ENCODE measurements around the gene UBAP2L.
"Not testable (repeated sequence)": the region's sequence is repeated elsewhere in the genome, so short reads cannot be mapped to it uniquely, and the experiment has no call there.

UBAP2L gene

GRCh38 chr1:154186177-154186576 is 34.6 kb upstream of the UBAP2L start:
- Mint-ChIP-seq H3K27me3 (ENCODE audit: low read depth) (peaks cover 12% of the 10 kb centered on the region), H3K27ac (no peak overlapping the region), H3K4me1 (ENCODE audit: low read depth) (peaks cover 15% of the 10 kb centered on the region), H3K4me3 (no peak overlapping the region), H3K9me3 (no peaks in the 10 kb centered on the region), H3K36me3 (ENCODE audit: low read depth) (peaks cover 18% of the 10 kb centered on the region)

- Mint-ChIP-seq H3K9me3 (no peaks in the 10 kb centered on the region), H3K36me3 (ENCODE audit: low read depth) (peaks cover 10% of the 10 kb centered on the region), H3K27ac (no peak overlapping the region), H3K4me1 (ENCODE audit: low read depth) (peaks cover 8% of the 10 kb centered on the region), H3K4me3 (no peak overlapping the region), H3K27me3 (ENCODE audit: low read depth) (peaks cover 20% of the 10 kb centered on the region)
Observed at GRCh38 chr1:154186852-154187501, 33.8 kb upstream of the UBAP2L start.

GRCh38 chr1:154190550-154190949 is 30.2 kb upstream of the UBAP2L start:
- no peaks in the 10 kb centered on the region for H3K9me3 Mint-ChIP-seq
- H3K4me1 Mint-ChIP-seq (ENCODE audit: low read depth): peaks cover 10% of the 10 kb centered on the region
- H3K4me3 Mint-ChIP-seq: no peak overlapping the region
- H3K27ac Mint-ChIP-seq: no peak overlapping the region
- H3K36me3 Mint-ChIP-seq (ENCODE audit: low read depth): no peaks in the 10 kb centered on the region
- peaks cover 50% of the 10 kb centered on the region for H3K27me3 Mint-ChIP-seq (ENCODE audit: low read depth)

- H3K4me3 Mint-ChIP-seq: no peak within 1 kb of the TSS
- H3K27ac Mint-ChIP-seq: no peak within 1 kb of the TSS
- H3K36me3 Mint-ChIP-seq (ENCODE audit: low read depth): no peaks in the 10 kb centered on the region
- H3K27me3 Mint-ChIP-seq (ENCODE audit: low read depth): peaks cover 50% of the 10 kb centered on the region
- H3K9me3 Mint-ChIP-seq: no peaks in the 10 kb centered on the region
- peaks cover 6% of the 10 kb centered on the region for H3K4me1 Mint-ChIP-seq (ENCODE audit: low read depth)
Observed at GRCh38 chr1:154191990-154192461, 28.7 kb upstream of the UBAP2L start, which contains the start of gene TPM3. TSS of gene TPM3 (minus strand) at chr1:154192100. CDS start at chr1:154192018, 82 bp downstream.

GRCh38 chr1:154192476-154192875 is 28.3 kb upstream of the UBAP2L start:
- Mint-ChIP-seq H3K4me1 (ENCODE audit: low read depth) (peaks cover 6% of the 10 kb centered on the region), H3K27me3 (ENCODE audit: low read depth) (peaks cover 50% of the 10 kb centered on the region), H3K4me3 (no peak overlapping the region), H3K36me3 (ENCODE audit: low read depth) (no peaks in the 10 kb centered on the region), H3K9me3 (no peaks in the 10 kb centered on the region), H3K27ac (no peak overlapping the region)

GRCh38 chr1:154193821-154194220 is 26.9 kb upstream of the UBAP2L start:
- Mint-ChIP-seq H3K27me3 (ENCODE audit: low read depth) (peaks cover 42% of the 10 kb centered on the region), H3K36me3 (ENCODE audit: low read depth) (no peaks in the 10 kb centered on the region), H3K4me1 (ENCODE audit: low read depth) (peaks cover 6% of the 10 kb centered on the region), H3K27ac (no peak overlapping the region), H3K9me3 (no peaks in the 10 kb centered on the region), H3K4me3 (no peak overlapping the region)

- Mint-ChIP-seq H3K27ac (no peak overlapping the region), H3K9me3 (no peaks in the 10 kb centered on the region), H3K36me3 (ENCODE audit: low read depth) (no peaks in the 10 kb centered on the region), H3K4me1 (ENCODE audit: low read depth) (peaks cover 2% of the 10 kb centered on the region), H3K4me3 (no peak overlapping the region), H3K27me3 (ENCODE audit: low read depth) (peaks cover 13% of the 10 kb centered on the region)
Observed at GRCh38 chr1:154198756-154199562, 21.8 kb upstream of the UBAP2L start.

GRCh38 chr1:154199563-154199879 is 21.2 kb upstream of the UBAP2L start:
- Mint-ChIP-seq H3K9me3 (no peaks in the 10 kb centered on the region), H3K27me3 (ENCODE audit: low read depth) (peaks cover 7% of the 10 kb centered on the region), H3K4me3 (no peak overlapping the region), H3K36me3 (ENCODE audit: low read depth) (no peaks in the 10 kb centered on the region), H3K4me1 (ENCODE audit: low read depth) (no peaks in the 10 kb centered on the region), H3K27ac (no peak overlapping the region)

GRCh38 chr1:154205778-154206177 is 15.0 kb upstream of the UBAP2L start:
- peaks cover 14% of the 10 kb centered on the region for H3K4me1 Mint-ChIP-seq (ENCODE audit: low read depth)
- not testable (repeated sequence) for H3K9me3 Mint-ChIP-seq; H3K27me3 Mint-ChIP-seq (ENCODE audit: low read depth); H3K4me3 Mint-ChIP-seq
- H3K27ac Mint-ChIP-seq: peak overlapping the region; percentile 44
- H3K36me3 Mint-ChIP-seq (ENCODE audit: low read depth): peaks cover 35% of the 10 kb centered on the region

GRCh38 chr1:154206196-154206595 is 14.6 kb upstream of the UBAP2L start, which contains the start of gene CFAP141:
TSS of gene CFAP141 (minus strand) at chr1:154206333. CDS start at chr1:154206307, 26 bp downstream.
- Mint-ChIP-seq H3K4me3 (no peak within 1 kb of the TSS), H3K4me1 (ENCODE audit: low read depth) (peaks cover 14% of the 10 kb centered on the region), H3K27ac (peak within 1 kb of the TSS; percentile 44), H3K9me3 (no peaks in the 10 kb centered on the region), H3K27me3 (ENCODE audit: low read depth) (no peaks in the 10 kb centered on the region), H3K36me3 (ENCODE audit: low read depth) (peaks cover 35% of the 10 kb centered on the region)

- Mint-ChIP-seq H3K4me1 (ENCODE audit: low read depth) (peaks cover 16% of the 10 kb centered on the region), H3K27me3 (ENCODE audit: low read depth) (no peaks in the 10 kb centered on the region), H3K9me3 (no peaks in the 10 kb centered on the region), H3K36me3 (ENCODE audit: low read depth) (peaks cover 41% of the 10 kb centered on the region), H3K27ac (no peak overlapping the region), H3K4me3 (no peak overlapping the region)
Observed at GRCh38 chr1:154207262-154207661, 13.5 kb upstream of the UBAP2L start.

- Mint-ChIP-seq H3K4me1 (ENCODE audit: low read depth) (peaks cover 16% of the 10 kb centered on the region), H3K9me3 (no peaks in the 10 kb centered on the region), H3K27ac (no peak overlapping the region), H3K4me3 (no peak overlapping the region), H3K36me3 (ENCODE audit: low read depth) (peaks cover 49% of the 10 kb centered on the region), H3K27me3 (ENCODE audit: low read depth) (no peaks in the 10 kb centered on the region)
Observed at GRCh38 chr1:154208677-154209388, 11.9 kb upstream of the UBAP2L start.

- Mint-ChIP-seq H3K36me3 (ENCODE audit: low read depth) (peaks cover 39% of the 10 kb centered on the region), H3K4me3 (no peak overlapping the region), H3K27me3 (ENCODE audit: low read depth) (no peaks in the 10 kb centered on the region), H3K9me3 (no peaks in the 10 kb centered on the region), H3K27ac (peak overlapping the region; percentile 45), H3K4me1 (ENCODE audit: low read depth) (peaks cover 10% of the 10 kb centered on the region)
Observed at GRCh38 chr1:154212083-154212482, 8.7 kb upstream of the UBAP2L start.

- H3K27ac Mint-ChIP-seq: no peak overlapping the region
- no peaks in the 10 kb centered on the region for H3K9me3 Mint-ChIP-seq
- H3K27me3 Mint-ChIP-seq (ENCODE audit: low read depth): no peaks in the 10 kb centered on the region
- H3K36me3 Mint-ChIP-seq (ENCODE audit: low read depth): peaks cover 43% of the 10 kb centered on the region
- H3K4me1 Mint-ChIP-seq (ENCODE audit: low read depth): peaks cover 16% of the 10 kb centered on the region
- no peak overlapping the region for H3K4me3 Mint-ChIP-seq
Observed at GRCh38 chr1:154213274-154213673, 7.5 kb upstream of the UBAP2L start.

Measured in T-helper 1 cell treated with Interleukin-12 subunit alpha and Interleukin-12 subunit beta and Interleukin-4 antibody, amounts not matched to agents 30 μg/mL and 1 μg/mL, for 36 hours (primary cell).